OCI-M2 (cell line): ENCODE data around the gene GPRIN1.

Experiments
- DNase-seq: peaks from one replicate; lab custom pipeline; 2025; ENCODE audit not compliant: unreplicated experiment; lab: John Stamatoyannopoulos, UW

GPRIN1 gene

DNA sequence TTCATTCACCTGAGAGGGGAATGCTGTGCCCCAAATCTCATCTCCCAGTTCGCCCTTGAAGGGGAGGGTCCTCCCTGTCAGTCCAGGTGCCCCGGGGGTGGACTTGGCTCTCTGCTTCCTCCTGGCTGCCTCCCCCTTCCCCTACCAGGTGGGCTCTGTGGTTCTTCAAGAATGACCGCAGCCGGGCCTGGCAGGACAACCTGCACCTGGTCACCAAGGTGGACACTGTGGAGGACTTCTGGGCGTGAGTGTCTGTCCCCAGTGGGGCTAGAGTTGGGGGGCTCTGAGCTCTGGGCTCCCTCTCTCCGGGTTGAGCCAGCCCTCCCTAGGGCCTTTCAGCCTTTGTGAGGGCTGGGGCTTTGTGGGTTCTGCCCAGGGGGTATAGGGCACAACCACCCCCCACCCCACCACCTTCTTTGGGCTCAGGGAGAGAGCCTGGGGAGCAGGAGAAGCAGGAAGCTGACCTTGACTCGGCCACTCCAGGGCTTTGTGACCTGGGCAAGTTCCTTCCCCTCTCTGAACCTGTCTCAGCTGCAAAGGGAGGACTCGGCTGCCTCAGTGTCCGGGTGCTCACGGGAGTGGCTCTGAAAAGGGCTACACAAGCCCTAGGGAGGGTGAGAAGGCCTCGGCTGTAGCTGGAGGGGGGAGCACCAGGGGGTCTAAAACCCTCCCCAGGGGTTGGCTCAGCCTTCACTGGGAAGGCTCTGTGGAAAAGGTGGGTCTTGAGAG, 33.7 kb upstream of the GPRIN1 start:
- DNase-seq = no peak

GRCh38 chr5:176642675-176643490, 32.9 kb upstream of the GPRIN1 start:
- DNase-seq = no peak

DNA sequence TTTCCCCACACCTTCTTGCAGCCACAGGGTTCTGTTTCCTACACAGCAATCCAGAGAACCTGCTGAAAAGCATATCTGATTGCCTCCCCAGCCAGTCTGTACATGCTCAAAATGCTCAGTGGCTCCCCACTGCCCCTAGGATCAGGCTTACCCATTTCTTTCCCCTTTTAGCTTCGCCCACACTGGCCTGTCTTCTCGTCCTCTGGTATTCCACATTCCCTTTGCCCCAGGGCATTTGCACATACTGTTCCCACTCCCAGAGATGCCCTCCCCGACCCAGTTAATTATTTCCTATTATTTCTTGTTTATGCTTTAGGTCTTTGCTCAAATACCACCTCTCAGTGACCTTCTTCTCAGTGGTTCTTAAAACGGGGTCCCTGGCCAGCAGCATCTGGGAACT, 30.7 kb upstream of the GPRIN1 start:
- DNase-seq = no peak

DNA sequence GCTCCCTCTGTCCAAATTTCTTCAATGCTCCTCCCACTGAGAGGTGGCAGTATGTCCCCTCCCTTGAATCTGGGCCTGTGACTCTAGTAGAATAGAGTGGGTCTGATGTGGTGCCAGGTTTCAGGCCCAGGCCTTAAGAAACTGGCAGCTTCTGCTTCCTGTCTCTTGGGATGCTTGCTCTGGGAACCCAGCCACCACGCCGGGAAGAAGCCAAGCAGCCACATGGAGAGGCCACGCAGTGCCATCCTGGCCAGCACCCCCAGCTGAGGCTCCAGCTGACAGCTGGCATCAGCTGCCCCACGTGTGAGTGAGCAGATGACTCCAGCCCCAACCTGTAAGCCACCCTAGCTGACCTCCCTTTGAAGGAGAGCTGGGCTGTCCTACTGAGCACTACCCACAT, 30.0 kb upstream of the GPRIN1 start:
- DNase-seq = no peak

- DNase-seq = no peak
These were observed 29.3 kb upstream of the GPRIN1 start for GRCh38 chr5:176639208-176639607.

GRCh38 chr5:176638437-176638836, 28.5 kb upstream of the GPRIN1 start:
- DNase-seq = no peak

DNA sequence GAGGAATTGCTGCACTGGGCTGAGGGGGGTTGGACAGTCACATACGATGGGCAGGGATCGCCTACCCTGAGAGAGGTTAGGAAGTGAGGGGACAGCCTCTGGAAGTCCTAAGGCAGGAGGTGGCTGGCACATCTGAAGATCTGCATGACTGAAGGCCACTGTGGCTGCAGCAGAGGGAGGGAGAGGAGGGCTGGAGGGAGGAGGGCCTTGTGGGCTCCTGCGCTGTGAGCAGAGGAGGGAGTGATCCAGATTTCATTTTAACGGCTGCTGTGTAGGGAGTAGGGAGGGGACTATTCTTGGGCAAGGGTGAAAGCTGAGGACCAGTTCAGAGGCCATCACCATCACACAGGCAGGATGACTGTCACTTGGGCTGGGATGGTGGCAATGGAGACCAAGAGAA, 27.6 kb upstream of the GPRIN1 start:
- no peak for DNase-seq

DNA sequence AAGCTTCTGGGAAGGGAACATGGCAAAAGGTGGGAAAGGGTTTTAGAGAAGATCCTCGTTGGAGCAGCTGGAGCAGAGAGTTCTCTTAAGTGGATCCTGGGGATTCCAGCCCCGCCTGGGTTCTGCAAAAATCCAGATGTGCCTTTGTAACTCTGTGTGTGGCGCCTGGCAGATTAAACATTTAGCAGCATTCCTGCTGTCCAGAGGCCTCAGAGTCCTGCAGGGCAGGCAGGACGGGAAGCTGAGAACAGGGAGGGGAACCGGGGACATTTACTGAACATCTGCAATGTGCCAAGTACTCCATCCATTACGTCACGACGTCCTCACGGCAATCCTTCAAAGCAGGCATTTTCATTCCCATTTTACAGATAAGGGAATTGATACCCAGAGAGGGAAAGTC, 26.5 kb upstream of the GPRIN1 start:
- no peak for DNase-seq

DNA sequence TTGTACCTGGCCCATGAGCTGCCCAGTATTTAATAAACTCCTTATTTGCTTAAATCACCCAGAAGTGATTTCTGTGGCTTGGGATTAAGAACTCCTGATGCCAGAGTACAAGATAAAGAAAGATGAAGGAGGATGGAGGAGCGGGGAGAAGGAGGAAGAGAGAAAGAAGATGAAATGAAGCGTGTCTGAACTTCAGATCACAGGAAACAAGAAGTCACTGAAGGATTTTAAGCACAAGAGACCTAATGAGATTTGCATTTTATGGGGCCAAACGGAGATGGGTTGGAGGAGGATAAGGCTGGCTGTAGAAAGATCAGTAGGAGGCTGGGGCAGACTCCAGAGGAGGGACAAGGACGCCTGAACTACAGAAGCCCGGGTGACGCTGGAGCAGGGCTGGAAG, 23.6 kb upstream of the GPRIN1 start:
- DNase-seq = no peak

DNA sequence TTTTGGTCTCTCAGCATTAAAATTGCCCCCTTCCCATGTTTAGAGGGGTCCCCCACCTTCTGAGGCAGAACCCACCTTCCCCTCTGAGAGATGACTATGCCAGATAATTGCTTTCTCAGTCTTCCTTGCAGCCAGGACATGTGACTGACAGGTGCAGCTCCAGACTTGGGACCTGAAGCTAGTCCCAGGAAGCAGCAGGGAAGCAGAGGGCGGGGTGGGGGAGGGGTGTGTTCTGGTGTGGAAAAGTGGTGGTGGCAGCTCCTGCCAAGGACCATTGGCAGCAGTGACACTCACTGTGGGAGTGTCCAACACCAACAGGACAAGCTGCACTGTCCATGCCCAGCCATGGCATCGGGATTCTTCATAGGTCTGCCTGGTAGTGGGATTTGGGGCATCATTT, 22.8 kb upstream of the GPRIN1 start:
- no peak for DNase-seq

GRCh38 chr5:176631383-176632200, 21.6 kb upstream of the GPRIN1 start:
- no peak for DNase-seq

DNA sequence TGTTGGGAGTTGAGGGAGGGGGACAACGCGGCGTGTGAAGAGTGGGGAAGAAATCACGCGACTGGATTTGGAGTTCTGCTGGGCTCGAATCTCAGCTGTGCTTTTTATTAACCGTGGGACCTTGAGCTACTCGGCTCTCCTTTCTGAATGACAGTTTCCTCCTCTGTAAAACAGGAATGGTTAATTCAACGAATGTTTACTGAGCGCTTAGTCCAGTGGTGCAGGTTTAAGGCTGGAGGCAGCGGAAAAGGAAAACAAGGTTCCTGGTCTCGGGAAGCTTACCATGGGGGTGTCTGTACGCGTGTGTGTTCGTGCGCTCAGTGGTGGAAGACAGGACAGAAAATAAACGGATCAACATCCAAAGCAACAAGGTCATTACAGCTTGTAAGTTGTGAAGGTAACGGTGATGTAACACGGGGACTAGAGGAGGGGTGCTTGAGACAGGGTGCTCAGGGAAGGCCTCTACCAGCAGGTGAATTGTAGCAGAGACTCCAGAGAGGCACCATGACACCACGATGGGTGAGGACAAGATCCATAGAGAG, 20.8 kb upstream of the GPRIN1 start:
- no peak for DNase-seq

GRCh38 chr5:176629853-176630680, 20.1 kb upstream of the GPRIN1 start, which contains the start of the genes EIF4E1B and SNCB:
Gene EIF4E1B (plus strand): TSS chr5:176630675. CDS start chr5:176642788, 12,113 bp downstream.
Gene SNCB (minus strand): TSS chr5:176630534. CDS start chr5:176629654, 880 bp downstream.
- no peak for DNase-seq

DNA sequence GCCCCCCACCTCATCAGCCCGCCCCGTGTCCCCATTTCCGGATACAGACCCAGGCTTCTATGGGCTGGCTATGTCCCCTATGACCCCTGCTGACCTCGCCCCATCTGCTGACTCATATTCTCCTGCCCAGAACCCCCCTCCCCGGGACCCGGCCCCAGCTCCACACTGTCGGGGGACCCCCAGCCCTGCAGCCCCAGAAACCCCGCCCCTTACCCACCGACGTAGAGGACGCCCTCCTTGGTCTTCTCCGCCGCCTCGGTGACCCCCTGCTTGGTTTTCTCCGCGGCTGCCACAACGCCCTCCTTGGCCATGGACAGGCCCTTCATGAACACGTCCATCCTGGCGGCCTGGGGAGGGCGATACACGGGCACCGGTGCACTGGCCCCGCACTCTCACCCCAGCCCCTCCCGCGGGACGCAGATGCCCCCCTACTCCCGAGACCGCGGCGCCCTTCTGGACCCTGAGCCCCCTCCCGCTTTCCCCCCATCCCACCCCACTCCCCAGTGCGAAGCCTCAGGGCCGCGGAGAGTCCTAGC, 19.4 kb upstream of the GPRIN1 start:
- no peak for DNase-seq

DNA sequence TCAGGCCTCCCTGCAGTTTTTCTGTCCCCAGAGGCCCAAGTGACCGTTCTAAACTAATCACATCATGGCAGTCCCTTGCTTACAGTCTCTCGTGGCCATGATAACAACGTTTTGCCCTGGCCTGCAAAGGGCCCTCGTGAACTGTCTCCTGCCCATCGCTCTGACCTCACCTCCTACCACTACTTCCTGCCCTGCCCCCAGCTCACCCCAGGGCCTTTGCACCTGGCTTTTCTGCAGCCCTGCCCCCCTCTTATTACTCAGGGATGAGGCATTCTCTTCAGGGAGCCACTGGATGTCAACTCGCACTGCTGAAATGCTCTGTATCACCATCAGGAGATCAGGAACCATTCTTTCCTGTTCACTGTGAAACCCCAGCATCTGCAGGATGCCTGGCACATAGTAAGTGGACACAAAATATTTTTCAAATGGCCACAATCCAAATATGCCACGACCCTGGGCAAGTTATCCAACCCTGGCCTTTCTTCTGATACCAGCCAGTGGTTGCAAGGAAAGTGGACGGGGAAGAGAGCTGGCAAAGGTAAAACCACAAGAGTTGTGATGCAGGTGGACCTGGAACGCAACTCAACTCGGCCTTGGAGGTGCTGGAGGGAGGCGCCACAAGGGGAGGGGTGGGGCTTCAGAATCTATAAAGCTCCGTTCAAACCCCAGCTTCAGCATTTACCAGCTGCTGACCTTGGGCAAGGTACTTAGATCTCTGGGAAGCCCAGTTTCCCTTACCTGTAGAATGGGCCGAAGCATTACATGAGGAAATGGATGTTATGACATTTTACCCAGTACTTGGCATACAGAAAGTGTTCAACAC, 18.7 kb upstream of the GPRIN1 start:
- DNase-seq = no peak

DNA sequence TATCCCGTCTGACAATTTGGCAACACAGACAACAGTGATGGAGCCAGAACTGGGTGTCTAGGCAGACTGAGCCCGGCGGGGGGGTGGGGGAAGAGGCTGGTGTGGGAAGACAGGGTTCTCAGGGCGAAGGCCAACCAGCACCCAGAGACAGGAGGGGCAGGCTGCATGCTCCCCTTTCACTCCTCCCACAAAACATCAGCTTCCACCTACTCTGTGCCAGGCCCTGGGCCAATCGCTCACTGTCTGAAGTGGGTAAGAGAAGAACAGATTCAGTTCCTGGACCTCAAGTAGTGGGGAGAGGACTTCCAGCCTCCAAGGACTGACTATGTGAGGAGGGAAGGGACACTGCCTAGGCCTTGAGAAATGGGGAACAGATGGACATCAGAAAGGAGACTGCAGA, 17.6 kb upstream of the GPRIN1 start:
- no peak for DNase-seq

DNA sequence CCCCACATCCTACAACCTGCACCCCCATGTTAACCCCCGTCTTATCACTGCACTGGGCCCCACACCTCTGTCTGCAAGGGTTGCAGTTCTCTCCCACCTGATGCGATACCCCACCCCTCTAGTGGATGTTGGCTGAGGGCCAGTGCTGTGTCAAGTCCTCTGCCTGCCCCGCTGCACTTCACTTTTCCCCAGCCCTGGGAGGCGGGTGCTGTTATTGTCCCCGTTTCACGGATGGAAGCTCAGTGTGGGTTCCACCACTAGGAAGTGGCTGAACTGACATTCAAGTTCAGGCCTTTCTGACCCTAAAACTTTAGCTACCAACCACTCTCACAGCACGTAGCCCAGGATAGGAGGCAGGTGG, 16.9 kb upstream of the GPRIN1 start:
- DNase-seq = no peak

GRCh38 chr5:176625966-176626875, 16.3 kb upstream of the GPRIN1 start:
- no peak for DNase-seq
